B cell (primary cell): ENCODE data around the gene APOO. TPM values are rescaled to one million over a fixed set of nuclear protein-coding genes. Genes with fewer than 3 reads are reported as not detected.
"Not testable (repeated sequence)": the region's sequence is repeated elsewhere in the genome, so short reads cannot be mapped to it uniquely, and the experiment has no call there.

Experiments
- ATAC-seq: fragments of 200-7000 bp; cut with Tn5 transposase; one replicate; pipeline ENCODE4 v1.10.0; 2021; ENCODE audit warnings: low read depth, mild to moderate bottlenecking, moderate number of reproducible peaks, moderate library complexity
- CTCF ChIA-PET: fragments of 350-600 bp; sonication (Branson Sonifier 250); formaldehyde crosslinking; loops from one replicate; lab custom pipeline; 2021; ENCODE audit warnings: antibody characterized with exemption, inconsistent platforms; lab: Charles Lee
- POLR2A ChIA-PET: fragments of 350-600 bp; sonication (Branson Sonifier 250); formaldehyde crosslinking; loops from one replicate; lab custom pipeline; 2021; ENCODE audit warnings: antibody characterized with exemption; lab: Charles Lee
- DNase-seq: peaks from one replicate; pipeline ENCODE4 v3.0.0; 2013
- H2AFZ ChIP-seq: 2 replicates; pipeline ENCODE4 v1.6.1; 2012; ENCODE audit warnings: mild to moderate bottlenecking, low read depth, low read length; ENCODE audit not compliant: insufficient read depth, poor library complexity, severe bottlenecking
- H3K27ac ChIP-seq, 2 donors: 1 replicate in 1 of 2; 2 replicates in 1 of 2; pipeline ENCODE4 v1.5.1; 2012 to 2013; ENCODE audit warnings: low read length in 2 of 2, mild to moderate bottlenecking in 2 of 2, moderate library complexity in 1 of 2
- H3K27me3 ChIP-seq, 4 experiments: fragments of 200-600 bp in 1 of 4; sonication (generic) in 1 of 4; replicated peaks in 1 of 4; 1 replicate in 2 of 4; 2 replicates in 2 of 4; pipeline versions ENCODE4 v1.6.1 to v1.7.0; 2013 to 2016; ENCODE audit warnings: low read length in 3 of 4, mild to moderate bottlenecking in 2 of 4, mixed read lengths in 1 of 4, moderate library complexity in 1 of 4; ENCODE audit not compliant: insufficient read depth in 4 of 4, control insufficient read depth in 3 of 4; ENCODE audit errors: control extremely low read depth in 1 of 4
- H3K36me3 ChIP-seq, 2 experiments: replicated peaks in 1 of 2; 1 replicate in 1 of 2; 2 replicates in 1 of 2; pipeline versions ENCODE4 v1.6.1 to v1.7.1; 2013; ENCODE audit warnings: low read length in 1 of 2; ENCODE audit not compliant: insufficient read depth in 2 of 2, control insufficient read depth in 1 of 2; ENCODE audit errors: control extremely low read depth in 1 of 2, extremely low read depth in 1 of 2
- H3K4me1 ChIP-seq, 2 donors: fragments of 200-600 bp in 1 of 2; sonication (generic) in 1 of 2; 1 replicate in 1 of 2; 2 replicates in 1 of 2; pipeline versions ENCODE4 v1.5.1 to v1.6.1; 2013 to 2017; ENCODE audit warnings: low read length in 2 of 2; ENCODE audit not compliant: control insufficient read depth in 2 of 2, insufficient read depth in 2 of 2
- H3K4me2 ChIP-seq: replicated peaks from 2 replicates; pipeline ENCODE3; 2012; ENCODE audit warnings: mild to moderate bottlenecking, low read depth, low read length; ENCODE audit not compliant: poor library complexity, severe bottlenecking
- H3K4me3 ChIP-seq, 5 experiments: fragments of 200-600 bp in 1 of 5; sonication (generic) in 1 of 5; 1 replicate in 3 of 5; 2 replicates in 2 of 5; pipeline versions ENCODE4 v1.5.1 to v1.7.0; 2011 to 2016; ENCODE audit warnings: low read length in 4 of 5, mild to moderate bottlenecking in 4 of 5, low read depth in 2 of 5, control low read depth in 1 of 5, moderate library complexity in 1 of 5; ENCODE audit not compliant: insufficient read depth in 1 of 5; ENCODE audit errors: control extremely low read depth in 1 of 5, extremely low read depth in 1 of 5
- H3K79me2 ChIP-seq: fragments of 200-600 bp; sonication (generic); one replicate; pipeline ENCODE4 v1.6.0; 2016; ENCODE audit warnings: low read length; ENCODE audit not compliant: control insufficient read depth, insufficient read depth
- H3K9ac ChIP-seq: fragments of 200-600 bp; sonication (generic); 2 replicates; pipeline ENCODE4 v1.6.1; 2017; ENCODE audit warnings: mild to moderate bottlenecking, low read length, moderate library complexity
- H3K9me3 ChIP-seq, 3 donors: one replicate each; pipeline versions ENCODE4 v1.6.1 to v1.7.1; 2013; ENCODE audit warnings: low read length in 2 of 3; ENCODE audit not compliant: control insufficient read depth in 2 of 3, insufficient read depth in 1 of 3; ENCODE audit errors: control extremely low read depth in 1 of 3
- H4K20me1 ChIP-seq: 2 replicates; pipeline ENCODE4 v1.6.0; 2012; ENCODE audit warnings: mild to moderate bottlenecking, low read length; ENCODE audit not compliant: insufficient read depth, control insufficient read depth, poor library complexity, severe bottlenecking
- H3K27ac Mint-ChIP-seq: one replicate; pipeline ENCODE4 v1.8.0; 2021; ENCODE audit warnings: mixed read lengths
- H3K27me3 Mint-ChIP-seq: one replicate; pipeline ENCODE4 v1.8.0; 2021; ENCODE audit warnings: mixed read lengths
- H3K4me1 Mint-ChIP-seq: one replicate; pipeline ENCODE4 v1.8.0; 2021; ENCODE audit warnings: mixed read lengths
- H3K4me3 Mint-ChIP-seq: one replicate; pipeline ENCODE4 v1.8.0; 2021; ENCODE audit warnings: mixed read lengths
- H3K9me3 Mint-ChIP-seq: one replicate; pipeline ENCODE4 v1.8.0; 2022; ENCODE audit warnings: mixed read lengths; ENCODE audit not compliant: insufficient read depth
- CTCF ChIP-seq: fragments of 200-600 bp; IDR thresholded peaks from one replicate; pipeline ENCODE4 v1.8.0; 2022; ENCODE audit warnings: antibody characterized with exemption, mild to moderate bottlenecking
- EZH2 ChIP-seq: IDR thresholded peaks from 2 replicates; pipeline ENCODE4 v1.6.1; 2012; ENCODE audit warnings: borderline replicate concordance, low read depth, mild to moderate bottlenecking, moderate library complexity, low read length; ENCODE audit not compliant: insufficient read depth, poor library complexity, severe bottlenecking
- WGBS: methylation state at CpG from one replicate; pipeline ENCODE4 v1.1.5; 2013; ENCODE audit warnings: missing lambda C conversion rate; ENCODE audit not compliant: insufficient coverage; 5-methylcytosine and 5-hydroxymethylcytosine counted together
- intact Hi-C: fragments of 100-400 bp; cut with micrococcal nuclease; formaldehyde crosslinking; loops from one replicate; pipeline ENCODE4 v1.10.0; 2022
- polyA plus RNA-seq: library from polyadenylated mRNA; depleted of rRNA; stranded (reverse); fragments of >200 nt; gene quantifications from 2 replicates; pipeline ENCODE4 v1.2.3, GENCODE V29; 2012
- total RNA-seq, 2 donors: library from RNA; stranded (reverse); fragments of 120-200 nt in 1 of 2; gene quantifications; 1 replicate in 1 of 2; 2 replicates in 1 of 2; pipeline versions ENCODE4 v1.2.3 to v1.2.4, GENCODE V29; 2013 to 2022

Gene APOO
- total and polyA plus RNA-seq, 2 donors (not counting 1 experiment from before 2014, with no cell fraction given) = 4.7 to 7.2 TPM

DNA sequence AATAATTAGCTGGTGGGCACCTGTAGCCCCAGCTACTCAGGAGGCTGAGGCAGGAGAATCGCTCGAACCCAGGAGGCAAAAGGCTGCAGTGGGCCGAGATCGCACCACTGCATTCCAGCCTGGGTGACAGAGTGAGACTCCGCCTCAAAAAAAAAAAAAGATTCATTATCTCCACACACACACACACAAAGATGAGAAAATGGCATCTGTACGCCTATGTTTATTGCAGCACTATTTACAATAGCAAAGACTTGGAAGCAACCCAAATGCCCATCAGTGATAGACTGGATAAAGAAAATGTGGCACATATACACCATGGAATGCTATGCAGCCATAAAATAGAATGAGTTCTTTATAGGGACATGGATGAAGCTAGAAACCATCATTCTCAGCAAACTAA is 12.7 kb downstream of the APOO start:
- H3K27ac Mint-ChIP-seq, H3K9me3 ChIP-seq, H3K27ac ChIP-seq, DNase-seq, H3K4me3 Mint-ChIP-seq, H3K36me3 ChIP-seq, H3K9me3 Mint-ChIP-seq, ATAC-seq, H3K4me3 ChIP-seq, POLR2A ChIA-PET, H3K4me2 ChIP-seq, H3K9ac ChIP-seq, H4K20me1 ChIP-seq, H3K79me2 ChIP-seq, H3K4me1 ChIP-seq, H3K27me3 ChIP-seq, H3K27me3 Mint-ChIP-seq, H2AFZ ChIP-seq, H3K4me1 Mint-ChIP-seq, intact Hi-C loops: not testable (repeated sequence)
- WGBS = no CpG with 5 or more reads among the region's 6 CpGs
- CTCF ChIA-PET = interaction anchor here (0.7 kb wide), 1 partner anchor 110 kb away, joined by 3 read pairs; no protein-coding TSS in a partner anchor

- intact Hi-C loops = no loop called here
- Mint-ChIP-seq H3K4me3 (no peak overlapping the region), H3K4me1 (no peaks in the 10 kb centered on the region), H3K27me3 (no peaks in the 10 kb centered on the region), H3K27ac (no peak overlapping the region), H3K9me3 (no peaks in the 10 kb centered on the region)
- Histone ChIP-seq H4K20me1 (no peaks in the 10 kb centered on the region), H3K4me1 (no peaks in the 10 kb centered on the region), H3K79me2 (no peaks in the 10 kb centered on the region), H3K27ac (no peak overlapping the region), H3K27me3 (no peaks in the 10 kb centered on the region), H3K4me3 (no peak overlapping the region), H3K4me2 (no peak overlapping the region), H3K9ac (no peak overlapping the region), H3K36me3 (no peaks in the 10 kb centered on the region), H2AFZ (no peak overlapping the region), H3K9me3 (no peaks in the 10 kb centered on the region)
- POLR2A ChIA-PET = no interaction called here
- TF ChIP-seq CTCF (no peak), EZH2 (no peak)
- DNase-seq (no peak), ATAC-seq (no peak)
- WGBS = 100% methylated on average over 3 of the region's 4 CpGs
- CTCF ChIA-PET = no interaction called here
Measured at GRCh38 chrX:23890933-23891332, 16.8 kb downstream of the APOO start.
